NCI-H2196 treated with DMSO at 0.1 percent for 48 hours (cell line): ENCODE data around the gene RGS7.
"Not testable (repeated sequence)": the region's sequence is repeated elsewhere in the genome, so short reads cannot be mapped to it uniquely, and the experiment has no call there.

ENCODE experiments used
- DNase-seq: peaks from one replicate; lab custom pipeline; 2025; ENCODE audit not compliant: unreplicated experiment; lab: John Stamatoyannopoulos, UW

The RGS7 gene

DNA sequence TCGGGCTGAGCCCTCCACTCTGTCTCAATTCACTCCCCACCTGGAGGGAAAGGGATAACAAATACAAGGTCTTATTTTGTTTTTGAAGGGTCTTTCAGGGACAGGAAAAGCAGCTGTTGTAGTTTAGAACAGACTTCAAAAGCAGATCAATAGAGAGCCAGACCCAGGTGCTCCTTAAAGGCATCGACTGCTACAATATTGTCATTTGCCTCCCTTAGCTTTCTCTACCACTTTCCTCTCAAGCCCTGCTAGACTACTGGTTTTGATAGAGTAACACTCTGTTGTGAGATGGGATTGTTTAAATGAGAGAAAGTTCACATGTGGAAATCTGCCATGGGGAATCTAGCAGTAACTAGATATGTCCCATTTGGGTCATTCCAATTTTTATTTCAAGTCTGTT is 24.0 kb downstream of the RGS7 start:
- no peak for DNase-seq

DNA sequence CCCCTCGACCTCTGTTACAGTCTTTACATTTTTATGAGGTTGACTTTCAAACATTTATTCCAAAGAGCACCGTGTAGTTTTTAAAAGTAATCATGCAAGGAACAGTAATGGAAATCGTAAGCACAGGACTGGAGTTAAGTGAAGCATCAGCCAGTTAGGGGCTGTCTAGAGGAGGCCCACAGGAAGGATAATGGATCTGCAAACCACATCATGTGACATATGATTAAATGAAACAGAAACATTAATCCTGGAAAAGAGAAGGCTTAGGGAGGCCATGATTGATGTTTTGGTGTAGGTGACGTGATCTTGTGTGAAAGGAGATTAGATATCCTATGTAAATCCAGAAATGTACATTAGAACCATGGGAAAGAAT is 25.0 kb downstream of the RGS7 start:
- no peak for DNase-seq

DNA sequence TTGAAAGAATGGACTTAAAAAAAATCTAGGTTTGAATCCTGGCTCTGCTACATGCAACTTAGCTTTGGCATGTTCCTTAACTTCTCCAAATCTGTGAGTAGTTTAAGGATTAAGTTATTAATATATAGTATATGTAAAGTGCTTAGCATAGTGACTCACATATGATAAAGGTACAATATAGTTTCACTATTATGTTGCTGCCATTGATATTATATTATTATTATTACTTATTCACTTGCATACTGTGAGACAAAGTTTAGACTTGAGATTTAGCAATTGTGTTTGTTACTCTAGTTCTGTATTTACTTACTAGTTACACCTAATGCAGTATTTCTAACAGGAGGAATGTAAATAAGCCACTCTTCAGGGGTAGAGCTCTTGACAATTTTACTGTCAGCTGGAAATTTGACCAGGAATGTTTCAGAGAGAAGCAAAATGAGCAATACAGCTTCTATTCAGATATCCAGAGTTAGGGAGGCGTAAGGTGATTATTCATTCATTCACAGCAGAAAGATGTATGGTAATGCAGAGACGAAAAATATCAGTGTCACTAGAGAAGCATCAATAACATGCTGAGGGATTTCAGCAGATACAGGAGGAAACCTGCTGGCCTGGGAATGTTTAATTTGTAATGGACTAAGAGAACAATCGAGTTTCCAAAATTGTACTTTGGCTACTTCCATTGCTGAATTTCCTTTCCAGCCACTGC is 25.5 kb downstream of the RGS7 start:
- no peak for DNase-seq

DNA sequence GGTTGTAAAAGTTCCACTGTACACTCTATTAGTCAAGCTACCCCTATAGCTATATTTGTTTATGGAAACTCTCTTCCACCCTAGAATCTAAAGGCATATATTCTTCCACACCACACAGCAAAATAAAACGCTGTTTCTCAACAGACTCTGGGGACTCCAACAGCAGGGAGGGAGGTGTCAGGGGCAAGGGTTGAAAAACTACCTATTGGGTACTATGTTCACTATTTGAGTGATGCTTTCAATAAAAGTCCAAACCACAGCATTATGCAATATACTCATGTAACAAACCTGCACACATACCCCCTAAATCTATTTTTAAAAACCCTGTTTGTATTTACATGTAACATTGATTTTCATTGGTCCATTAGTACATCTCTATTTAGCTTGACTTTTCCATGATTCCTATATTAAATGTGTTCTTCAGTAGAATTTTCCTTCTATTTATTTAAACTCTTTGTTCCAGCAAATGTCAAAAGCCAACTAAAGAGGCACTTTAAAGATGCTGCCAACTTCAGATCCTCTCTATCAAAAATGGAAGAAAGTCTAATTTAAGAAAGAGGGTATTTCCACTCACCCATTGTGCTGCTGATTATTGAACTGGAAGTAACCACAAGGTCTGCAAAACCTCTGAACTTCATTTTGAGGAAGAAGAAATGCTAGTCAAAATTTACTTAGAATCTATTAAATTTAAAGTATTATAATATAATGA is 26.2 kb downstream of the RGS7 start:
- DNase-seq = no peak

DNA sequence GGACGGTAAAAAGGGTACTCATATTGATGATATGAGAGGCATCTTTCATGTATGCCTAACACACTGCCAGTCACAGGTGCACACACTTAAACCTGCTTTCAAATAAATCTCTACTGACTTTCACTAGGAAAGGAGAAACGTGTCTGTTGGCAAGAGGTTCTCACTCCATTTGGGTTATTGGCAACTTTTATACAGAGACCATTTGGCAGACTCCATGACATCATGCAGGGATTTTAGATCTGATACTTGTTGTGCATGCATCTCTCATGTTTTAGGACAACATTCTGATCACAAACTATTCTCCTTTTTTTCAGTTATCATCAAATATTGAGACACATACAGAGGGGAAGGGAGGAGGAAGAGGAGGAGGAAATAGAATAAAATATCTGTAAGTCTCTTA is 31.5 kb downstream of the RGS7 start:
- DNase-seq = no peak

DNA sequence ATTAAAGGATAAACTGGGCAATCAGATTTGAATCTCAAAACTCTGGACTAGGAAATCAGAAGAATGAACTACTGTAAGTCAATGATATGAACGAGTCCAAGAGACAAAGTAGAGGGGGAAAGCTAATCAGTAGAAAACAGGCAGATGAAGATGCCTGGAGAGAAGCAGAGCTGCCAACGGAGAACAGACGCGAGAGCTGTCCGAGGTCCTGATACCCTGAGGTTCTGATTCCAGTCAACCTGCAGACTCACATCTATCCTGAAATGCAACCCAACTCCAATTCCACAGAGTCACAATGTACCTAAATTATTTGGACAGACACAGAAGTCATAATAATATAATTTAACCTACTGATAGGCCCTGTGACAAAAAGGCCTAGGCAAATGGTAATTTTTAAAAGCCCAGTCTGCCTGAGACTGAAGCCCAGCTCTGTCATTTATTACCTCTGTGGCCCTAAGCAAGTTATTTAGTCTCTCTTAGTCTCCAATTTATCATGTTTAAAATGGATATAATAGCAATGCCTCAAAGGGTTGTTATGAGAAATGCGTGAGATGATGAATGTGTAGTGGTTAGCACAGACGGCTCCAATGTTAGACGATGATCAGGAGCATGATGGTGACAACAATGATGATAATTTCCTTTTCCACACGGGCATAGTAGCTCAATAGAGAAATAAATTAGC is 33.4 kb downstream of the RGS7 start:
- no peak for DNase-seq

DNA sequence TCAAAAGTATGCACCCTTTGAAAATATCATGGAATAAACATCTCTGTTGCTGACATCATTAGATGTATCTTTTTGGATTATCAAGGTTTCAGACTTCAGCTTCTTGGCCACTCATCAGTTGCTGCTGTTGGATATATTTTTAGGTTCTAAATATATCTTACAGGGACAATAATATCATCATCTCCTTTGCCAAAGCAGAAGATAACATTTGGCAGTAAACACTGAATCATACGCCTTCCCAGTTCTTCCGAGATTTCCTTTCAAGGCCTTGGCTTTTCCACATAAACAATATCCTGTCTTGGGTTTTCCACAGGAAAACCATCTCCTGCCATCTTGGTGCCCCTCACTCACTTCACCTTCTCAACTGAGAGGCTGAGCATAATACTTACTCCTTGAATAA is 39.3 kb downstream of the RGS7 start:
- DNase-seq = no peak

DNA sequence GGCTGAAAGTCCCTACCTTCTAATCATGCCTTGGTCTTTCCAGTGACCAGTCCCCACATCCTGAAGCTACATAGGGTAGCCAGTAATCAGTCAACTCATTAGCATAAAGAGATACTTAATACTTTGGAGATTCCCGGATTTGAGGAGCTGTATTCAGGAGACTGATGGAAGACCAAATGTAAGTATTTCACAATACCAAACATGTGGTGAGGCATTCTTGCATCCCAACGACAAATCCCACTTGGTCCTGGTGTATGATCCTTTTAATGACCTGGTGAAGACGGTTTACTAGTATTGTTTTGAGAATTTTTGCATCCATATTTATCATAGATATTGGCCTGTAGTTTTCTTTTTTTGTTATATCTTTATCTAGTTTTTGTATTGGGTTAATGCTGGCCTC is 40.6 kb downstream of the RGS7 start:
- no peak for DNase-seq

DNA sequence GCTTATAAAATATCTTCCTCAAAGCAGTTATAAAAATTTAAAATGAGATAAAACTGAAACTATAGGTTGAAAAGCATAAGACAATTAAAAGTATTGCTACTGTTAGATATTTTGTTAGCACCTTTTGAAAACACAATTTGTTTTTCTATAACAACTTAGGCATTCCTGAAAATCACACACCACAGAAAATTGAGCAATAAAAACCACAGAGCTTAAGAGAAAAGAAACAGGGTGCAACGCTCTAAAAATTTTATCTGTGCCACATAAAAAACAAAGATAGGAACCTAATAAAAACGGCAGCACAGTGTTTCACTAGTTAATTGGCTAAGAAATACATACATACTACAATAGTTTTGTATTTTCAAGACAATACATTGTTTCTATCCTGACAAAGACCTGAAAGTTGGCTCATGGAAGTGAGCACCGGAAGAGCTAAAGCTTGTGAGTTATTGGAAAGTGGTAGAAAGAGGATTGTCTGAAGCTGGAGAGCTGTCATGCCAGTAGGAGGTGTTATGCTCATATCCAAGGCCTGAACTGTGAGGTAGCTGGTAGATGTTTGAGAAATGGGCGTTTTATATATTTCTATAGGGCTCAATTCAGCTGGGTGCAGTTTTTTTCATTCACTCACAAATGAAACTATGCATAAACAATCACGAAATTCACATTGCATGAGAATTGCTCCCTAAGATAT is 45.8 kb downstream of the RGS7 start:
- no peak for DNase-seq

DNA sequence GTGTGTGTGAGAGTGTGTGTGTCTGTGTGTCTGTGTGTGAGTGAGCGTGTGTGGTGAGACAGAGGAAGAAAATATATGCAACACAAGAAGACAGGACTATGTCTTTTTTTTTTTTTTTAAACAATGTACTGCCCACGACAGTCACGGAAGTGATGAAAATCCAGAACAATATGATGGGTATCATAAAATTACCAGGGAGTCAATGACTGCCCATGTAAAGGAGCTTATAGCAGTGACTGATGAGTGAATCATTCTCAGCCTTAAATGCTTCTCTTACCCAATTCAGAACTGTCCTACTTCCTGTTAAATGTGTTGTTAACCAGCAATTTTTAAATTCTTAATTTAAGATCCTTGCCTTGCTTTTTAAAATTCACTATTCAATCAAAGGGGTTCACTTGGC is 46.6 kb downstream of the RGS7 start:
- DNase-seq = no peak

DNA sequence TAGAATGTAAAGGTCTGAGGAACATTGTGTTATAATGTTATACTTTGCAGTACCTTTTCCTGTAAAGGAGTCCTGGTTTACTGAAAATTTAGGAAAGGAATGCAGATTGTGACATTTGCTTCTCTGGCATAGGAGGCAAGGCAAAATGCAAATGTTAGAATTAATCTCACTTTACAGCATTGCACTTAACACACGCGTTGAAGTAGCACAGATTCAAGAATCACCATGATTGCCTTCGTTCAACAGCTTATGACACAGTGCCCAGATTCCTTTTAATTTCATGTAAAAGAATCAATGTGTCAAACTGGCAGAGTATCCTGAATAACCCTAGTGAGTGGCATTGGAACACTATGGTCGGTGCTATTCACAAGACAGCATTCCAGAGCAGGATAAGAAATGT is 47.4 kb downstream of the RGS7 start:
- no peak for DNase-seq

DNA sequence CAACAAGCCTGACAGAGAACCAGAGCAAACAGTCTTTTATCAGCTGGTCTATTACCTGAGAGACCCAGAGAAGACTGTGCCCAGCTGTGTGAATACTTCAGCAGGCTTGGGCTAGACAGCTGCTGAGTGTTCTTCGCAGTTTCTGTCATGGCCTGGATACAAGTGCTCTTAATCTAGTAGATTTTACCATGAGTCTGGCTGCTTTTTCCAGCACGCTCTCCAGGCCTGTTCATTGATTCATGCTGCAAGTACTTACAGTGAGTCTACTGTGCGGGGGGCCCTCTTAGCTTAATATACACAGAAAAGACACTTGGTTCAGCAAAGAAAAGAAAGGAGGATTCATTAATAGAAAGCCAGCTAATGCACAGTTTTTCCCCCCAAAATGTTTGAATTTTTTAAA is 48.5 kb downstream of the RGS7 start:
- no peak for DNase-seq

DNA sequence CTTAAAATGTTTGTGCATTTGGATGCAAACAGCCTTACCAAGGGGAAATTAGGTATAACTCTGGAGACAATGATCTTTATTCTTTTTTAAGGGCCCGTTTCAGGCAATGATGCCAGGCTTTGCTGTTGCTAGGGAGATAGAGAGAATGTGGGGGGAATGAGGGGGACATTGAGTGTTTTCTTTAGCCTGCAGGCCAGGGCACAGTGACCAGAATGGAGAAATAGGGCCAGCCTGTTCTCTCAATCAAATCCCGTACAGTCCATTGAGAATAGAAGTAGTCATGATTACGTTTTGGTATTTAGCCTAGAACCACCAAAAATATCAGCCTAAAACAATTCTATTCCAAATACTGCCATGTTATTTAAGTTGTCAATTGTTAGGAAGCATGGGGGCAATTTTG is 49.0 kb downstream of the RGS7 start:
- DNase-seq = no peak

DNA sequence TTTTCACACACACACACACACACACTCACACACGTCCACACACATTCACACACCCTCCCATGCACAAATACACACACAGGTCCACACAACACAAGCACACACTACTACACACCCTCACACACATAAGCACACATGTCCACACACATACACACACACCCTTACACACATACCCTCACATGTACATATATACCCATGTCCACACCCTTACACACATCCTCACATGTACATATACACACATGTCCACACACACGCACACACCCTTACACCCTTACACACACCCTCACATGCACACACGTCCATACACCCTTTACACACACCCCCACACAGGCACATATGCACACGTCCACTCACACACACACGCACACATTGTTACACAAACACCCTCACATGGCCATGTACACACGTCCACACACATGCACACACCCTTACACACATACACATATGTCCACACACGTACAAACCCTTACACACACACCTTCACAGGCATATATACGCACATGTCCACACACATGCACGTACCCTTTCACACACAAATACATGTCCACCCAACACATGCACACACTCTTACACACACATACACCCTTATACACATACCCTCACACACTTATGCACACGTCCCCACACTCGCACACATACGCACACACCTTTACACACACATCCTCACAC is 50.7 kb downstream of the RGS7 start:
- no peak for DNase-seq

DNA sequence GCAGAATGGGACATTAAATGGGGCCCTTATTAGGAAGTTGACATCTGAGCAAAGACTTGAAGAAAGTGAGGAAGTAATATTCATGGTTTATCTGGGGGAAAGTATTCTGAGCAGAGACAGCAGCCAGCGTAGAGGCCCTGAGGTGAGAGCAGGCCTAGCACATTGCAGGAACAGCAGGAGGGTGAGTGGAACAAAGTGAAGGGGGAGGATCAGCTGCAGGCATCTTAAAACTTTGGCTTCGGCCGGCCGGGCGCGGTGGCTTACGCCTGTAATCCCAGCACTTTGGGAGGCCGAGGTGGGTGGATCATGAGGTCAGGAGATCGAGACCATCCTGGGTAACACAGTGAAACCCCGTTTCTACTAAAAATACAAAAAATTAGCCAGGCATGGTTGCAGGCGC is 55.0 kb downstream of the RGS7 start:
- DNase-seq = not testable (repeated sequence)

DNA sequence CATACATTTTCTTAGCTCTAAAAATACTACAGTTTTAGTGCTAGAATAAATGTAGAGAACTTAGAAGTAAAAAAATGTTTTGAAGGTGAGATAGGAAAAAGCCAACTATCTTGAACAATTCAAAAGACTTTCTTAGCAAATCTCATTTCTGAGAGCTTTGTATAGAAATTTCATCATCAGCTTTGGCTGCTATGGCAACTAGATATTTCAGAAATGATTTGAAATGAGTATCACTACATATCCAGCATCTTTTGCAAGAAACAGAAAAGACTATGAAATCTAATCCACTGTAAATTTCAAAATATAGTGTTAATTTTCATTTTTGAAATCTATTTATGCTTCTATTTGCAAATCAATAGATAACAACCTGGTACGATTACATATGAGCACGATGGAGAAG is 57.7 kb downstream of the RGS7 start:
- no peak for DNase-seq

DNA sequence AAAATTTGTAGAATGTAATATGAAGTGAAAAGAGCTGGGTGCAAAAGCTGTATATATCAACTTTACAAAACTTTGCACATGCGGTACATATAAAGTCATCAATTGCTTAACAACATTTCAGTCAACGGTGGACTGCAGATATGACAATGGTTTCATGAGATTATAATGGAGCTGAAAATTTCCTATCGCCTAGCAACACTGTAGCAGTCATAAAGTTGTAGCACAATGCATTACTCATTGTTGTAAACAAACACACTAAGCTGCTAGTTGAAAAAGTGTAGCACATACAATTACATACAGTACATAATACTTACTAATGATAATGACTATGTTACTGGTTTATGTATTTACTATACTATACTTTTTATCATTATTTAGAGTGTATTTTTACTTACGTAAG is 64.0 kb downstream of the RGS7 start:
- DNase-seq = no peak

DNA sequence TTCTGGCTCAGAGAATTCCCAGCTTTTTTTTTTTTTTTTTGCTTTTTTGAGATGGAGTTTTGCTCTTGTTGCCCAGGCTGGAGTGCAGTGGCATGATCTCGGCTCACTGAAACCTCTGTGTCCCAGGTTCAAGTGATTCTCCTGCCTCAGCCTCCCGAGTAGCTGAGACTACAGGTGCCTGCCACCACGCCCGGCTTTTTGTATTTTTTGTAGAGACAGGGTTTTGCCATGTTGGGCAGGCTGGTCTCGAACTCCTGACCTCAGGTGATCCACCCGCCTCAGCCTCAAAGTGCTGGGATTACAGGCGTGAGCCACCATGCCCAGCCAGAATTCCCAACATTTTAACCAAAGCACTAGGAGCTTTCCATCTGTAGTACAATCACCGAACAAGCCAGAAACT is 65.5 kb downstream of the RGS7 start:
- DNase-seq = not testable (repeated sequence)

DNA sequence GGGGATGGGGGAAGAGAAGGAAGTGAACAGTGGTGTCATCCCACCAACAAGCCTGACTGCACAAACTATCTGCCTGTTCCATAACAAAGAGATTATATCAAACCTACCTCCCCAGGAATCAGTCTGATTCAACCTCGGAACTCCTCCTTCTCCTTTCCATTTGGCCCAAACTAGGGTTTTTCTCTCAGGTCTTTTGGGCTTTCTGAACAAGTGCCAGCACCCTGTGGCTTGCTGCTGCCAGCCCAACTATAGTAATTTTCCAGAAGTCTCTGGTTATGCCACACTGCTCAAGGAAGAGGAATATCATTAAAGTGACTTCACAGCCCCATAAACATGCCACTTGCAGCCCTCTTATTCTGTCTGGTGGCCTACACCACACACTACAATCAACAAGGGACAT is 70.5 kb downstream of the RGS7 start:
- no peak for DNase-seq

DNA sequence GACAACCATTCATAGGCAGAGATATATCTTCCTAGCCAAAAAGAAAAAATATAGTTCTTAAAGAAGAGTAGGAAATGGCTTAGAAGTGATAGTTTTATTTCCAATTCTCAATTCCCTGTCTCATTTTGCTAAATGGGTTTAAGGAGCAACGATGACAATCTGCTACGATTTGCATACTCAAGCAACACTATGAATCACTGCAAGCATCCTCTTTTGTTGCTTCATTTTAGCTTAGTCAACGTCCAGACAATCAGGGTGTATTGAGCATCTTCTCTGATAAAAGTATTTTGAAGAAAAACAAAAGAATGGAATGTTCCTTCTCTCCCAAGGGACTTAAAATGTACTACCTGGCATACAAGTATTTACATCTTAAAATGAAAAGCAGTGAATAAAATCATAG is 80.6 kb downstream of the RGS7 start:
- no peak for DNase-seq

DNA sequence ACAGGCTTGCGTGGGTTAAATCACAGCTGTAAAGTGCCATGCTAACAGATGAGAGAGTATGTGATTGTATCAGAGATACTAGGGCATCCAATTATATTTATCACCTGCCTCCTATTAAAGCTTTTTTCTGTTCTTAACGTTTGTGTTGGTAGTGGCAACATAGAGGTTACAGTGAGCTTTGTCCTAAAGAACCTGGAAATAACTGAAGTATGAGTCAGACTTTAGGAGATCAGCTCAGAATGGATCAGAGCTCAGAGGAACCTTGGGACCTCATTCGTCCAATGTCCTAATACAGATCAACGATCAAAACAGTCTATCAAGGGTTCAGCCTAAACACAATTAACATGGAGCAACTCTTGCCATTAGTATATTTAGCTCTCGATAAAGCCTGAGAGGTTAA is 81.0 kb downstream of the RGS7 start:
- no peak for DNase-seq
